PC-3 (cell line): ENCODE data around the gene ATP1A4.

ENCODE experiments used
- CTCF ChIP-seq: fragments of 300-600 bp; sonication (generic); conservative IDR thresholded peaks from 2 replicates; pipeline ENCODE4 v1.5.1; 2017; ENCODE audit warnings: antibody characterized with exemption, low read depth, mild to moderate bottlenecking, low read length
- EZH2 ChIP-seq: fragments of 300-600 bp; sonication (generic); IDR thresholded peaks from one replicate; pipeline ENCODE4 v1.6.1; 2017; ENCODE audit warnings: antibody characterized with exemption, mild to moderate bottlenecking, low read length; ENCODE audit not compliant: unreplicated experiment
- EZH2phosphoT487 ChIP-seq: fragments of 300-600 bp; sonication (generic); IDR thresholded peaks from 2 replicates; pipeline ENCODE4 v1.6.1; 2018; ENCODE audit warnings: mild to moderate bottlenecking, antibody characterized with exemption, low read length, borderline replicate concordance

- no peak for TF ChIP-seq CTCF
- TF ChIP-seq EZH2: no peak
- TF ChIP-seq EZH2phosphoT487: no peak
Observed at GRCh38 chr1:160157174-160157573, 5.8 kb downstream of the ATP1A4 start.
